ENCODE measurements around the gene OR5K1. TPM values are rescaled to one million over a fixed set of nuclear protein-coding genes. Genes with fewer than 3 reads are reported as not detected.

Gene OR5K1
- total RNA-seq, 1 experiment from 2014 or later = not detected

GRCh38 chr3:98497381-98497780, 34.4 kb downstream of the OR5K1 start, which contains the start of gene OR5K2:
OR5K2 (plus strand) TSS chr3:98497681; CDS start chr3:98497681, 0 bp downstream.
- POLR2A ChIA-PET = no interaction called here
- Histone ChIP-seq H3K79me2 (ENCODE audit: insufficient read depth, low read length) (no peaks in the 10 kb centered on the region), H3K9me2 (ENCODE audit: insufficient read depth) (no peaks in the 10 kb centered on the region), H3K4me3 (replicated peaks in 1 of 2; ENCODE audit: low read depth in 1 of 2, low read length in 2 of 2) (no peak within 1 kb of the TSS), H3K4me1 (ENCODE audit: control insufficient read depth in 1 of 2, insufficient read depth in 2 of 2, low read length in 2 of 2) (peaks cover 4 to 5% of the 10 kb centered on the region in 2 experiments; a peak in 1 of 4 replicates), H3K27me3 (ENCODE audit: insufficient read depth, low read length) (no peaks in the 10 kb centered on the region), H3K36me3 (ENCODE audit: control insufficient read depth in 1 of 2, insufficient read depth in 2 of 2, low read length in 2 of 2) (no peaks in the 10 kb centered on the region), H4K20me1 (ENCODE audit: insufficient read depth) (no peaks in the 10 kb centered on the region), H3K27ac (ENCODE audit: low read depth, low read length) (no peak within 1 kb of the TSS), H3K9me3 (ENCODE audit: control insufficient read depth in 1 of 2, insufficient read depth in 1 of 2, low read depth in 1 of 2, low read length in 2 of 2) (no peaks in the 10 kb centered on the region), H3K9ac (ENCODE audit: low read length) (no peak within 1 kb of the TSS), H3K4me2 (ENCODE audit: low read length) (no peak within 1 kb of the TSS), H2AFZ (ENCODE audit: low read depth, low read length, poor library complexity, severe bottlenecking) (peak within 1 kb of the TSS; percentile 5)
- ATAC-seq = no peak
- RAD21 ChIA-PET (ENCODE audit: low non-redundant PET in 1 of 2, low total read pairs in 2 of 2, uncharacterized antibody in 2 of 2, unreplicated experiment in 2 of 2) = no interaction called here
- no TSS peak for BruUV-seq (replicated peaks)
- CTCF ChIA-PET = no interaction called here
- TF ChIP-seq JUND (IDR thresholded peaks at IDR 0.05) (no peak), CEBPB (IDR thresholded peaks at IDR 0.05; ENCODE audit: low read depth) (no peak), CTCF (IDR thresholded peaks at IDR 0.05 in 2 of 3, conservative IDR thresholded peaks at IDR 0.05 in 1 of 3; ENCODE audit: borderline replicate concordance in 1 of 3, insufficient read depth in 1 of 3, low read depth in 2 of 3, low read length in 2 of 3) (no peak), FOSL1 (IDR thresholded peaks at IDR 0.05; ENCODE audit: low read depth) (no peak), EZH2phosphoT487 (IDR thresholded peaks at IDR 0.05; ENCODE audit: borderline replicate concordance) (no peak), SIN3A (IDR thresholded peaks at IDR 0.05; ENCODE audit: low read depth) (no peak), RAD21 (IDR thresholded peaks at IDR 0.05; ENCODE audit: low read depth) (no peak), ZFX (IDR thresholded peaks at IDR 0.05) (no peak), ATF3 (IDR thresholded peaks at IDR 0.05) (no peak), EZH2 (IDR thresholded peaks at IDR 0.05) (no peak), CBX3 (IDR thresholded peaks at IDR 0.05; ENCODE audit: low read depth) (no peak), YY1 (IDR thresholded peaks at IDR 0.05; ENCODE audit: extremely low read depth, insufficient replicate concordance, low read depth, low read length) (no peak), SP1 (IDR thresholded peaks at IDR 0.05; ENCODE audit: low read depth) (no peak), TCF7L2 (IDR thresholded peaks at IDR 0.05; ENCODE audit: borderline replicate concordance, extremely low read depth, insufficient read depth, insufficient read length) (no peak), EGR1 (IDR thresholded peaks at IDR 0.05; ENCODE audit: low read depth) (no peak), ZBTB33 (IDR thresholded peaks at IDR 0.05; ENCODE audit: extremely low read depth, insufficient replicate concordance, low read length) (no peak)
- TF ChIP-seq, protein P1, sequence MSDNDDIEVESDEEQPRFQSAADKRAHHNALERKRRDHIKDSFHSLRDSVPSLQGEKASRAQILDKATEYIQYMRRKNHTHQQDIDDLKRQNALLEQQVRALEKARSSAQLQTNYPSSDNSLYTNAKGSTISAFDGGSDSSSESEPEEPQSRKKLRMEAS (IDR thresholded peaks at IDR 0.05) = no peak
- intact Hi-C loops (cut with micrococcal nuclease) = no loop called here
- no peak for DNase-seq (ENCODE audit: low read depth, low spot score)

Data from HCT116 (cell line).